NCI-H2081 (cell line): ENCODE measurements around the gene APBB3.

Source experiments
- DNase-seq, 2 experiments: peaks; one replicate each; lab custom pipeline; 2025; lab: John Stamatoyannopoulos, UW

Gene APBB3

DNA sequence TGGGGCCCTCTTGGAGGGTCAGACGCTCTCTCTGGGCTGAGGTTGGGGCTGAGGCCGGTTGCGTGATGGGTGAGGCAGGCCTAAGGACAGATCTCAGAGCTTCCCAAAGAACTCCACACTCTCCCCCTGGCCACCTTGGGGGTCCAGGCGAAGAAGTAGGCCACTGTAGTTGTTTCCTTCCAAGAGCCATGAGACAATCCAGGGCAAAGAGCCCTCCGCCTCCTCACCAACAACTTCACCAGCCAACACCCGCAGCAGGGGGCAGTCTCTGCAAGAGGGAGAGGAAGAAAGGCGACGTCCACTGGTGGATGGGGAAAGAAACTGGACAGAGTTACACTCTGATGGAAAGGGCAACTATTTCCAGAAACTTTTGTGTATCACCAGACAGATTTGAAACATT, 10.9 kb upstream of the APBB3 start:
- no peak for DNase-seq

DNA sequence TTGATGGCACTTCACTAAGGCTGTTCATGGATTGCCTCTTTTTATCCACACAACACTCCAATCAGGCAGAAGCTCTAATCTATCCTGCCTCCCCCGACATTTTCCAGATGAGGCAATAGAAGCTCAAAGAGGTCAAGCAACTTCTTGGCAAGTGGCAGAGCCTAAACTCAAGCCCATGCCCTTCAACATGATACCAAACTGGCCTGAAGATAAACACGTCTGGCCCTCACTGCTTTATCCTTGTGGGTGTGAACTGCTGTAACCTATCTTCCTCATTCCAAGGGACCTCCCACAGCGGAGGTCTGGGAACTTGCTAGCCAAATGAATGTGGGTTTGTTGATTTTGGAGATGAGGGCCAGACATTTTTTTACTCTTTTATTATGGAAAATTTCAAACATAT, 9.8 kb upstream of the APBB3 start:
- DNase-seq, result no peak

DNA sequence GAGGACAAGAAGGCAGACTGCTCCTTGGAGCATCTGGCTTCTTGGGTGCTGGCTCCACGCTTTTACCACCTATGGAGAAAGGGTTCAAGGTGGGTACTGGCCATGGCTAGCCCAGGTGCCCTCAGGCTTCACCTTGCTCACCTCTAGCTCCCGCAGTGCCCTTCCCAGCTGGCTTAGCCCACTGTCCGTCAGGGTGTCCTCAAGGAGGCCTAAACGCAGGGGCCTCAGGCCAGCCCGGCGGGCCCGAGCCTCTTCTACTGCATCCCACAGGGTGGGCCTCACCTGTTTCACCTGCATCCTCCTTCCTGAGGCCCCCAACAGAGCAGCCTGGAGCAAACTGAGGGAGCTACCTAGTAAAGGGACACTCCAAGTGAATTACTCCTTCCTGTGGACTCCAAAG, 9.3 kb upstream of the APBB3 start:
- DNase-seq, result no peak

DNA sequence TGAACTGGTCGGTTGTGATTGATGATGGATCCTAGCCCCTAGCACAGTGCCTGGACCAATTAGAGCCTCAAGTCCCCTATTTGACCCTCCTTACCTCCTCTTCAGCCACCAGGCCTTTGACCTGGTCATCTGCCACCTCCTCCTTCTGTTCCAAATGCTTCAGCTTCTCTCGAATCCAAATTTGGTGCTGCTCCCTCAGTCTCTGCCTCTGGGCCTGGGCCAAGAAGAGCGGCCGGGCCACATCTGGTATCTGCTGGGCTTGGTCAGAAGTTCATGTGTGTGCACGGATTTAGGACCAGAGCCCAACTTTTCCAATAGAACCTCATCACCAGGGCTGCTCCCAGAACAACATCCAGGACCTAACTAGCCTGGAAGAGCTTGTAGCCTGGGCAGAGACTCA, 6.7 kb upstream of the APBB3 start:
- DNase-seq, result no peak

DNA sequence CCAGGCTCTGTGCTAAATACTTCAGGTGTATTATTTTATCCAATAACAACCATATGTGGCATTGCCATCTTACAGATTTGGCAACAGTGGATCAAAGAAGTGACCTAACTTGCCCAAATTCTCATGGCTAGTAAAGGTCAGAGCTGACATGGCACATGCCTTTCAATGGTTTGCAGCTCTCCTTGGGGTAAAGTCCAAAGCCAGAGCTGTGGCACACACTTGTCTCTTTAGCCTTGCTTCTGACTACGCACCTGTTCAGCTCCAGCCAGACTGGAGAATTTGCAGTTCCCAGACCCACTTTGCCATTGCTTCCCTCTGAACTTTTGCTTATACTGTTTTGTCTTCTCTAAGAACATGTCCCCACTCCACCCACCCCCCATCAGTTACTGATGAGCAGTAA, 6.1 kb upstream of the APBB3 start:
- no peak for DNase-seq

DNA sequence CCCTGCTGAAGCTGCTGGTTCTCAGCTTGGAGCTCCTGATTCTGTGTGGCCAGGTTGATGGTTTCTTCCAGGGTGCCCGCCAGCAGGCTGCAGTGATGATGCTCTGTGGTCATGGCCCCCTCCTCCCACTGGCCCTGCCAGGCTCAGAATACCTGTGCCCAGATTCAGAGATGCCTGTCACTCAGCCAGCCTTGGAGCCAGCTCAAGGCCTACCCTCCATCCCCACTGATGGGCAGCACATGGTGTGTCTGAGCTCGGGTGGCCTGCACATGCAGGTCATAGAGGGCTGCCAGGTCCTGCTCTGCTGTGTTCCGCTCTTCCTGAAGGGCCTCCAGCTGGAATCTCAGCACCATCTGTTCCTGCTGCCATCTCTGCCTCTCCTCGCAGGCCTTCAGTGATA, 5.7 kb upstream of the APBB3 start:
- no peak for DNase-seq

DNA sequence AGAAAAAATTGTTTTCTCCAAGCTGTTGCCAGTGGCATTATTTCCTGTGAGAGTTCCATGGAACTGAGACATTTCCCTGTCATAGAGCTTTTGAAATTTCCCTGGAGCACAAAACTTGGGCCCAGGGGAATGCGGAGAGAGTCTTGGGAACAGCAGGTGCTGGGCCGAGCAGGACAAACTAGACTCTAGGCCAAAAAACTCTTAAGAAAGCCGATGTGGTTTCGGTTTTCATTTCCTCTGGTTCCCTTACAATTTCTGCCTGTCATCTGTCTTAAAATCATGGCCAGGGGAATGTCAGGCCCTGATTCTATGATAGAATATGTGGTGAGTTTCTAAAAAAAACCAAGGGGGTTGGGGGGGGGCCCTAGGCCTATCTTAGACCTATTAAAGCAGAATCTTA, 4.8 kb upstream of the APBB3 start:
- no peak for DNase-seq

DNA sequence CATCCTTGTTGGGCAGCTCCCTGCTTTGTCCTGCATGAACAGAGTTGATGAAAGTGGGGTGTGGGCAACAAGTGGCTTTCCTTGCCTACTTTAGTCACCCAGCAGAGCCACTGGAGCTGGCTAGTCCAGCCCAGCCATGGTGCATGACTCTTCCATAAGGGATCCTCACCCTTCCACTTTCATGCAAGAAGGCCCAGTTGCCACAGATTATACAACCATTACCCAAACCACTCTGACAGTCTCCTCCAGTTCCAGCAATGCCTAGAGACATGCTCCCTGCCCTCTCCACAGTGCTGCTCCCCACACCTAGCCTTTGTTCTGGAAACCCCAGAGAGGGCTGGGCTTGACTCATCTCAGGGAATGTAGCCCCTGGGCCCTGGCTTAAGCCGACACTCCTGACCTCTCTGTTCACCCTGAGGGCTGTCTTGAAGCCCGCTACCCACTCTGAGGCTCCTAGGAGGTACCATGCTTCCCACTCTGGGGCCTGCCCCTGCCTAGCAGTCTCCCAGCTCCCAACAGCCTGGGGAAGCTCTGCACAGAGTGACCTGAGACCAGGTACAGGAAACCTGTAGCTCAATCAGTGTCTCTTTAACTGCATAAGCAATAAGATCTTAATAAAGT, 4.2 kb upstream of the APBB3 start:
- no peak for DNase-seq

DNA sequence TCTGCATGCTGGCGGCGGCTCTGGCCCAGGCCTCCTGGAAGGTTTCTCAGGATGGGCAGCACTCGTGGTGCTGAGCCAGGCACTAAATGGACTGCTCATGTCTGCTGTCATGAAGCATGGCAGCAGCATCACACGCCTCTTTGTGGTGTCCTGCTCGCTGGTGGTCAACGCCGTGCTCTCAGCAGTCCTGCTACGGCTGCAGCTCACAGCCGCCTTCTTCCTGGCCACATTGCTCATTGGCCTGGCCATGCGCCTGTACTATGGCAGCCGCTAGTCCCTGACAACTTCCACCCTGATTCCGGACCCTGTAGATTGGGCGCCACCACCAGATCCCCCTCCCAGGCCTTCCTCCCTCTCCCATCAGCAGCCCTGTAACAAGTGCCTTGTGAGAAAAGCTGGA, 3.5 kb upstream of the APBB3 start:
- DNase-seq, result no peak

DNA sequence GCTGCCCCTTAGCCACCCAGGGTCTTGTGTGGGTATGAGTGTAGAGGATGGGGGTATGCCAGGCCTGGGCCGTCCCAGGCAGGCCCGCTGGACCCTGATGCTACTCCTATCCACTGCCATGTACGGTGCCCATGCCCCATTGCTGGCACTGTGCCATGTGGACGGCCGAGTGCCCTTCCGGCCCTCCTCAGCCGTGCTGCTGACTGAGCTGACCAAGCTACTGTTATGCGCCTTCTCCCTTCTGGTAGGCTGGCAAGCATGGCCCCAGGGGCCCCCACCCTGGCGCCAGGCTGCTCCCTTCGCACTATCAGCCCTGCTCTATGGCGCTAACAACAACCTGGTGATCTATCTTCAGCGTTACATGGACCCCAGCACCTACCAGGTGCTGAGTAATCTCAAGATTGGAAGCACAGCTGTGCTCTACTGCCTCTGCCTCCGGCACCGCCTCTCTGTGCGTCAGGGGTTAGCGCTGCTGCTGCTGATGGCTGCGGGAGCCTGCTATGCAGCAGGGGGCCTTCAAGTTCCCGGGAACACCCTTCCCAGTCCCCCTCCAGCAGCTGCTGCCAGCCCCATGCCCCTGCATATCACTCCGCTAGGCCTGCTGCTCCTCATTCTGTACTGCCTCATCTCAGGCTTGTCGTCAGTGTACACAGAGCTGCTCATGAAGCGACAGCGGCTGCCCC, 2.9 kb upstream of the APBB3 start:
- DNase-seq, result no peak

DNA sequence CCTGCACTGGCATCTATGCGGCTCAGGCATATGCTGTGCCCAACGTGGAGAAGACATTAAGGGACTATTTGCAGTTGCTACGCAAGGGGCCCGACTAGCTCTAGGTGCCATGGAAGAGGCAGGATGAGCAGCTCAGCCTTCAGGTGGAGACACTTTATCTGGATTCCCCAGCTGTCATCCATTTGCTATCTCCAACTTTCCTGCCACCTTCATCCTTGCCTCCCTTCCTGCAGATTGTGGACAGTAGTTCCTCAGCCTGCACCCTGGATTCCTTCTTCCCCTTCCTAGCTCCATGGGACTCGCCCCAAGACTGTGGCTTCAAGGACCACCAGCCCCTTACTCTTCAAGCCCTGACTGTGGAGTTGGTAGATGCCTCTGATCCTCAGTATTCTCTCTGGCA, 2.3 kb upstream of the APBB3 start:
- DNase-seq, result no peak

DNA sequence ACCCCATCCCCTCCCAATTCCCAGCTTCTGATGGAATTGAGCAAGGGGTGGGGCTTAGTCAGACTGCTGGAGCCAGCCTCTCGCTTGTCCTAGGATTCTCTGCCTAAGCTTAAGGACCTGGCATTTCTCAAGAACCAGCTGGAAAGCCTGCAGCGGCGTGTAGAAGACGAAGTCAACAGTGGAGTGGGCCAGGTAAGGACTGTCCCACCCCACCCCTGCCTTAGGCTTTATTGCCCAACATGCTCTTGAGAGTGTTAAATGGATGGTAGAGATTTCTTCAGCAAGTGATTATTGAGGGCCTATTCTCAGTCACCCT, 1.3 kb upstream of the APBB3 start:
- no peak for DNase-seq

DNA sequence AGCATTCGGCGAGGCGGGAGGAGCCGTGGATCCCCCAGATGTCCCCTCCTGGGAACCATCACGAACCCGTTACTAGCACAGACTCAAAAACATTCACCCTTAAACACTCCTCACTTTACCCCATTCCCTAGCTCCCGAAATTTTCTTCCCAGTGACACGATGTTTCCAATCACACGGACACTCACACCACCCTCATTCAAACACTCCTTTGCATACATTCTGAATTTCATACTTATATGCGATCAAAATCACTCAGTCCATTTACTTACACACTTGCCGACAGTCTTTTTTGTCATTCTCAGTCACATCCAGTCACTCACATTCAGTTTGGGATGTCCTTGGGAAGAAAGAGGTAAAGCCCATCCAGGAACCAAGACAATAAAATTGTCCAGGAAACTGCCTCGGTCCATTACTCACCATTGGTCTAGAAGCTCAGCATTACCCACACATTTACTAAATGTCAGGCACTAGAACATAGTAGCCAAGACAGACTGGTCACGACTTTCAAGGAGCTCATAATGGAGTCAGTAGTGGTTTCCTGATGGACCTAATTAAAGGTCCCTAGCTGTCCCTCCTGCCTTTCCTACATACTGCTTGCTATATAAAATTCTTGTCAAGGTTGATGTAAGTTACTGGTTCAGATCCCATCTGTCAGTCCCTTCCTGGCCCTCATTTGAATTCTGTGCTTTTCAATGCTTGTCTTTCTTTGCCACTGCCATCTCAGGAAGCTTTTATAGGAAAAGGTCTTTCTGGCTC, 804 bp upstream of the APBB3 start:
- no peak for DNase-seq

DNA sequence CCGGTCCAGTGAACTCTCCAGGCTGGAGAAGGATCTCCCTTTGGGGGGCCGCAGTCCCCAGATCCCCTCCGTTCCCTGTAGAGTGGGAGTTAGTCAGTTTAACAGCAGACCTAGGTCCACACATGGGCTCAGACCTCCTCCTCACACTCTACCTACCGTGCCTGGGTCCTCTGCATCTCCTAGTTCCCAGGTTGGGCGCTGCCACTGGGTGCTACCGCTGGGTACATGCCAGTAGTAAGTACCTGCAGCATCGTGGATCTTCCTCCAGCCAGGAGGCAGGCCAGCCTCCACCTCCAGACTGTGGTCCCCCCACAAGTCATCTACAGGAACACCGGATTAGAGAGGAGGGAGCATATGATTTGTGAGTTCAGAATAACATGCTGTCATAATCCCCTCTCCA, 802 bp downstream of the APBB3 start:
- peak in 1 of 2 experiments; percentile 9 for DNase-seq

DNA sequence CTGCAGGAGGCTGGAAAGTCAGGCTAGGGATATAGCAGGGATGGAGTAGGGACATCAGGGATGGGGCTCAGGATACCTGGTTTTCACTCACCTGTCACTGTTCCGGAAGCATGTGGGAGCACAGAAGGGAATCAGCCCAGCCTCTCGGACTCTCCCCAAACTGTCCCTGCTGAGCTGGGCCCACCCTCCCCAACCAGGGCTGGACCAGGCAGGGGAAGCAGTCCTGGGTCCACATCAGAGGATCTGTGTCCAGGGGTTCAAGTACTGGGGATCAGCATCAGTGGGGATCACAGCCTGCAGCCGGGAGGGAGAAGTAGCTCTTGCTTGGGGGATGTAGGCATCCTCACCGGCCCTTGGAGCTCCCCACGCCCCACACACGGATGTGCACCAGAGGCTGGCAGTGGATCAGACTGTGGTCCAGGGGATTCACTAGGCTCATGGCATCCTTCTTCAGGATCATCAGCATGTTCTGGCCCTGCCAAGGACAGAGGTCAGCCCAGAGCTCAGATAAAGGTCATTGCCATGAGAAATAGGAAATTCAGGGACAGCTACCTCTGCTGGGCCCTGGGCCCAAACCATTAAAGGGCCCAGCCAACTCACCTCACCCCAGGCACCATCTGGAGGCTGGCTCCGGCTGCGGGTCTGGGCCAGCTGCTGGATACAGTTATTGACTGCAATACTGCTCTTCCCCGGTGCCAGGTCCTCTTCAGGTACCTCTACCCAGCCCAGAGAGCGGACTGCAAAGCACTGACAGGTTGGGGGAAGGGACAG, 2.5 kb downstream of the APBB3 start:
- DNase-seq, result no peak

DNA sequence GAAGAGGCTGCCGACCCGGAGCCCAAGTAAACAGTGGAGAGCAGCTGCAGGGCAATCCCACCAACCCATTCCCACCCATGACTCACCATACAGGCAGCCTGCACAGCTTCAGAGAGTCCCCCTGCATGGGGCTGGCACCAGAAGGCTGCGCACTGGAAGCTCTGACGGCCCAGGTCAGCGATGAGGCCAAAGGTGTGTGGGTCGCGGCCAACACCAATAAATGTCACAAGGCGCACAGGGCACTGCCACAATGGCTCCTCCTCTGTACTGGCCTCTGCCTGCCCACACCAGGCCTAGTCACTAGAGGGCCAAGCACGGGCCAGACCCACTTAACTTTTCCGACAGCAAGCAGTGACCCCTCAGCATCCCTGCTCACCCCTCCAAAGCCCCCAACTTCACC, 4.2 kb downstream of the APBB3 start:
- no peak for DNase-seq

DNA sequence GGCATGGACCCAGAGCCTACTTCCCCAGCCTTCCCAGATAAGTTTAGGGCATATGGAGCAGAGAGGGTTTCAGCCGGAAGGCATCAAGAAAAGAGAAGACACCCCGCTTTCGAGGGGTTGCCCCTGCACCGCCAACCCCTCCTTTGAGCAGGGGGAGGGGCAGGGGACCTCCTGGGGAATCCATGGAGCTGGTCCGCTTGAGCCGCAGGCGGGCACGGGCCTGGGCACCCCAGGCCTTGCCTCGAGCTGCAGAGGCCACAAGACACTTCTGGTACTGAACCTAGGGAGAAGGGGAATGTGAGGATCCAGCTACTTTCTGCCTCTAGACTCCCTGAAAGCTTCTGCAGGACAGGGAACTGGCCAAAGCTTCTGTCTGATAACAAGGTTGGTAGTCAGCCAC, 5.9 kb downstream of the APBB3 start:
- DNase-seq, result no peak

DNA sequence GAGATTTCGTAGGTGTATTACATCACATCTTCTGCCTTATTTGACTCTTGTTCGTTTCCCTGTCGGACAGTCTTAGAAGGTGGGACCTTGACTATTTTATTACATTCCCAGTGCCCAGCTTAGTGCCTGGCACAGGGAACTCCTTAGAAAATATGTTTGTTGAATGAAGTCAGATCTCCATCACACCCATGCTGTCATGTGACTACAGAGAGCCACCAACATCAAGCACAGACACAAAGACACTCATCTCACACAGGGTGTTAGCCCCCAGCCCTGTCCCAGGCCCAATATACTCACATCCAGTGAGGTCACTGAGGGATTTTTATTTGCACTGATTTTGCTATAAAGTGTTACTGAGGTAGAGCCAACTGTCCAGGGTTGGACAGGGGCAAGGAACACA, 6.4 kb downstream of the APBB3 start:
- DNase-seq, result no peak

DNA sequence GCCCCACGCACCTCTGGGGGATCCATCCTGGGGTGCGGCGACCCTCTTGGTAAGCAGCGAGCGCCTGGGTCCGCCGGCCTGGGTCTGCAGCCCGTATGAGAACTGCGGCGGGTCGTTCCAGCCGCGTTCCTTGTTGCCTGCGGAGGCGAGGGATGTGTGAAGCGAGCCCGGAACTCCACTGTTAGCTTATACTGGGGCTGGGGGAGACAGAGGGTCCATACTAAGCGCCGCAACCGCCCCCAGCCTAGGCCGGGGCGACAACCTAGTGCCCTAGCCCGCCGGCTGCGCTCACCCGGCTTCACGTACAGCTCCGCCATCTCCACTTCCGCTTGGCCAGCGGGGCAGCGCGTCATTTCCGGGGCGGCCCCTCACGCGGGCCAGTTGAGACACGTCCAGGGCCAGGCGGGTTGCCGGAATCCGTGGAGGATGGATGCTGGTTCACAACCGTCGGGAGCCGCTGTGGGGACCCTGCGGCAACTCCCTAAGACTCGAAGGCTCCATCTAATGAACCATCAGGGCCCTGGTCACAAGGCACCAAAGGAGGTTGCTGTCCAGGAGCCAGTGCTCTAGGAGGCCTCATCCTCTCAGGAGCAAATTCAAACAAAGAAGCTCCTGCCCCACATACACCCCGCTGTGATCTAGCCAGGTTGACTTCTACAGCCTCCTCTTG, 7.1 kb downstream of the APBB3 start, which contains the start of gene SRA1:
Gene SRA1, minus strand, starts transcription at position 338 of the 670 bp plus-strand sequence. Its CDS starts 21 bp downstream, at position 317.
- peak; percentile 83 to 88 for DNase-seq

DNA sequence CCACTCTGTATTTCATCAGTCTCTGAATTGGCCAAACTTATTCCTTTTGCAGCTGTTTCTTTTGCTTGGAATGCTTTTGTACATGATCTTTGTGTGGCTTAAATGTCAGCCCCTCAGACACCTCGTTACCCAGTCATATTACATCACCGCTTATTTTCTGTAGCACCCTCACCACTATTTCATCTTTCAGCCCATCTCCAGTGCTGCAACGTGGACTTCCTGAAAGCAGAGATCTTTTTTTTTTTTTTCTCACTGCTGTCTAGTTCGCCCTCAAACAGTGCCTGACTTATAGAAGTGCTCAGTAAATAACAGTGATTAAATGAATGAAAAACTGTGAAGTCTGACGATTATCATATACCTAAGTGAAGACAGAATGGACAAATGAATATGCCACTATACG, 8.0 kb downstream of the APBB3 start:
- no peak for DNase-seq

DNA sequence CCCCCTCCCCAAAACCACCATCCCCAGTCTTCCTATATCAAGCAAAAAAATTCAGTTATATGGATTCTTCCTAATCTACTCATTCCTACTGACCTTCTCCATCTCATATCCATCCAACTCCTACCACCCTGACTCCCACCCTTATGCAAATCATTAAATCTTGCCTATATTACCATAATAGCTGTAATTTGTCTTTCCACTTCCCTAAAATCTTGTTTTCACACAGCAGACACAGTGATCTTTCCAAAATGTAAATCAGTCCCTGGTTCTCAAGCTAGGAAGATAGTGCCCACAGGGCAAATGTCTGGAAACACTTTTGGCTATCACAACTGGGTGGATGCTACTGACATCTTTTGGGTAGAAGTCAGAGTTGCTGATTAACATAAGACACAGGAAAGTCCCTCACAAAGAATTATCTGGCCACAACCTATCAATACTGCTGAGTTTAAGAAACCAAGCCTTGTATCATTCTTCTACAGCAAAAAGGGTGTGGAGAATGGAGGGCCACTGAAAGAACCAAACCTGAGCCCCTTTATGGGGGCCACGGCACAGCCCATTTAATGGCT, 8.6 kb downstream of the APBB3 start:
- no peak for DNase-seq

DNA sequence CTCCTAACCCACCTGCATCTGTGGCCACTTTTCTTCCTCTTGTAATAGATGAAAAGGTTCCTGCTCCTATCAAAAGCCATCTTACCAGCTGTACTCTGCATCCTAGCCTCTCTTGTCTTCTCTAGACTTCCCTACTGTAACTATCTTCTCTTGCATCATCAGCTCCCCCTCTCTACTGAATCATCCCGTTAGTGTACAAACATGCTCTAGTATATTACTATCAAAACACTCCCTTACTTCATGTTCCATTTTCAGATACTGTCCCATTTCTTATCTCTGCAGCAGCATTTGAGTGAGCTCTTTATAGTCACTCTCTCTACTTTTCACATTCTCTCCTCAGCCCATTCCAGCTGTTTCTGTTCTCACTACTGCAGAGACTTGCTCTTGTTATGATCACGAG, 9.9 kb downstream of the APBB3 start:
- no peak for DNase-seq
